ENCODE measurements around the gene SERPINH1.
"Not testable (repeated sequence)": the region's sequence is repeated elsewhere in the genome, so short reads cannot be mapped to it uniquely, and the experiment has no call there.

SERPINH1 gene

GRCh38 chr11:75579841-75580240, 17.8 kb downstream of the SERPINH1 start:
- TF ChIP-seq CTCF (IDR thresholded peaks at IDR 0.05; ENCODE audit: borderline replicate concordance, control extremely low read depth, extremely low read depth, insufficient read depth, missing control alignments) = no peak
- DNase-seq (ENCODE audit: low spot score) = no peak
- in situ Hi-C loops (cut with MboI; ENCODE audit: low sequenced_read_pairs, unreplicated experiment) = no loop called here

GRCh38 chr11:75582506-75582894, 20.4 kb downstream of the SERPINH1 start:
- no peak for DNase-seq (ENCODE audit: low spot score)
- no peak for TF ChIP-seq CTCF (IDR thresholded peaks at IDR 0.05; ENCODE audit: borderline replicate concordance, control extremely low read depth, extremely low read depth, insufficient read depth, missing control alignments)
- in situ Hi-C loops (cut with MboI; ENCODE audit: low sequenced_read_pairs, unreplicated experiment) = no loop called here

GRCh38 chr11:75582895-75583717, 21.1 kb downstream of the SERPINH1 start:
- peak; percentile 83 for DNase-seq (ENCODE audit: low spot score)
- no peak for TF ChIP-seq CTCF (IDR thresholded peaks at IDR 0.05; ENCODE audit: borderline replicate concordance, control extremely low read depth, extremely low read depth, insufficient read depth, missing control alignments)
- in situ Hi-C loops (cut with MboI; ENCODE audit: low sequenced_read_pairs, unreplicated experiment) = no loop called here

GRCh38 chr11:75583718-75584658, 21.9 kb downstream of the SERPINH1 start:
- in situ Hi-C loops (cut with MboI; ENCODE audit: low sequenced_read_pairs, unreplicated experiment) = no loop called here
- no peak for TF ChIP-seq CTCF (IDR thresholded peaks at IDR 0.05; ENCODE audit: borderline replicate concordance, control extremely low read depth, extremely low read depth, insufficient read depth, missing control alignments)
- DNase-seq (ENCODE audit: low spot score) = peak; percentile 56

GRCh38 chr11:75584659-75585292, 22.7 kb downstream of the SERPINH1 start:
- DNase-seq (ENCODE audit: low spot score); in situ Hi-C loops (cut with MboI; ENCODE audit: low sequenced_read_pairs, unreplicated experiment): not testable (repeated sequence)

GRCh38 chr11:75585293-75585670, 23.2 kb downstream of the SERPINH1 start:
- no peak for TF ChIP-seq CTCF (IDR thresholded peaks at IDR 0.05; ENCODE audit: borderline replicate concordance, control extremely low read depth, extremely low read depth, insufficient read depth, missing control alignments)
- DNase-seq (ENCODE audit: low spot score) = no peak
- in situ Hi-C loops (cut with MboI; ENCODE audit: low sequenced_read_pairs, unreplicated experiment) = no loop called here
